Measurements from ENCODE around the gene GRIK2. TPM values are rescaled to one million over a fixed set of nuclear protein-coding genes. Genes with fewer than 3 reads are reported as not detected.
"Not testable (repeated sequence)": the region's sequence is repeated elsewhere in the genome, so short reads cannot be mapped to it uniquely, and the experiment has no call there.

Gene GRIK2
- total RNA-seq, 1 donor from 2014 or later = 2.8 TPM

DNA sequence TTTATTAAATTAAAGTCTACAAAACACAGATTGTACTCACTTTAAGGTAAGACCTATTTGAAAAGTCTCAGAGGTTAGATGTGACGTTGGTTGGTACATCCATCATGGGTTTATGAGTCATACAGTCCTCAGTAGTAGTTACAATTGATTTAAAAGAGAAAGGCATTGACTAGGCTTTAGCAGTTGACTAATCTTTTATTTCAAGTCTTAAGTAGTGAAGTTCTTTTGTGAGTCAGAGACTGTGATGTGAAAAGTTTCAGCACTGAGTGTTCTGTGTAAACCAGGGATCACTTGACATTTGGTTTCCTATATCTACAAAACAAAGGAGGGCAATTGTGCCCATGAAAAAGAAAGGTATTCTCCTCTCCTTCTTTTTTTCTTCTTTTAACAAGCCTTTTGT, 221.3 kb downstream of the GRIK2 start:
- no peaks in the 10 kb centered on the region for H3K4me1 Mint-ChIP-seq (ENCODE audit: unreplicated experiment)
- no peak overlapping the region for H3K27ac Mint-ChIP-seq (ENCODE audit: unreplicated experiment)
- no peaks in the 10 kb centered on the region for H3K27me3 Mint-ChIP-seq (ENCODE audit: unreplicated experiment)
- no peak overlapping the region for H3K4me3 Mint-ChIP-seq (ENCODE audit: unreplicated experiment)
- no peaks in the 10 kb centered on the region for H3K36me3 Mint-ChIP-seq (ENCODE audit: low read depth, unreplicated experiment)
- no peak for DNase-seq (ENCODE audit: low spot score)
- TF ChIP-seq, protein P1, sequence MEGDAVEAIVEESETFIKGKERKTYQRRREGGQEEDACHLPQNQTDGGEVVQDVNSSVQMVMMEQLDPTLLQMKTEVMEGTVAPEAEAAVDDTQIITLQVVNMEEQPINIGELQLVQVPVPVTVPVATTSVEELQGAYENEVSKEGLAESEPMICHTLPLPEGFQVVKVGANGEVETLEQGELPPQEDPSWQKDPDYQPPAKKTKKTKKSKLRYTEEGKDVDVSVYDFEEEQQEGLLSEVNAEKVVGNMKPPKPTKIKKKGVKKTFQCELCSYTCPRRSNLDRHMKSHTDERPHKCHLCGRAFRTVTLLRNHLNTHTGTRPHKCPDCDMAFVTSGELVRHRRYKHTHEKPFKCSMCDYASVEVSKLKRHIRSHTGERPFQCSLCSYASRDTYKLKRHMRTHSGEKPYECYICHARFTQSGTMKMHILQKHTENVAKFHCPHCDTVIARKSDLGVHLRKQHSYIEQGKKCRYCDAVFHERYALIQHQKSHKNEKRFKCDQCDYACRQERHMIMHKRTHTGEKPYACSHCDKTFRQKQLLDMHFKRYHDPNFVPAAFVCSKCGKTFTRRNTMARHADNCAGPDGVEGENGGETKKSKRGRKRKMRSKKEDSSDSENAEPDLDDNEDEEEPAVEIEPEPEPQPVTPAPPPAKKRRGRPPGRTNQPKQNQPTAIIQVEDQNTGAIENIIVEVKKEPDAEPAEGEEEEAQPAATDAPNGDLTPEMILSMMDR (IDR thresholded peaks at IDR 0.05; ENCODE audit: unreplicated experiment) = no peak
- no peaks in the 10 kb centered on the region for H3K9me3 Mint-ChIP-seq (ENCODE audit: unreplicated experiment)

DNA sequence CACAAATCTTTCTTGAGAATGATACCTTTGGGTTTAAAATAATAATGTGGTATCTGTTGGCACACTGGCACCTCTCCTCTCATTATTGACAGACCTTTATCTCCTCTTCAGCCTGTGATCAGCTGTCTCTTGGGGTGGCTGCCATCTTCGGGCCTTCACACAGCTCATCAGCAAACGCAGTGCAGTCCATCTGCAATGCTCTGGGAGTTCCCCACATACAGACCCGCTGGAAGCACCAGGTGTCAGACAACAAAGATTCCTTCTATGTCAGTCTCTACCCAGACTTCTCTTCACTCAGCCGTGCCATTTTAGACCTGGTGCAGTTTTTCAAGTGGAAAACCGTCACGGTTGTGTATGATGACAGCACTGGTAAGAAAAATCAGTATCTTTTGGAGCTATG, 232.8 kb downstream of the GRIK2 start:
- Mint-ChIP-seq H3K4me1 (ENCODE audit: unreplicated experiment) (no peaks in the 10 kb centered on the region), H3K36me3 (ENCODE audit: low read depth, unreplicated experiment) (no peaks in the 10 kb centered on the region), H3K27me3 (ENCODE audit: unreplicated experiment) (no peaks in the 10 kb centered on the region), H3K4me3 (ENCODE audit: unreplicated experiment) (no peak overlapping the region), H3K9me3 (ENCODE audit: unreplicated experiment) (no peaks in the 10 kb centered on the region), H3K27ac (ENCODE audit: unreplicated experiment) (no peak overlapping the region)
- DNase-seq (ENCODE audit: low spot score) = no peak
- TF ChIP-seq, protein P1 (IDR thresholded peaks at IDR 0.05; ENCODE audit: unreplicated experiment) = no peak

DNA sequence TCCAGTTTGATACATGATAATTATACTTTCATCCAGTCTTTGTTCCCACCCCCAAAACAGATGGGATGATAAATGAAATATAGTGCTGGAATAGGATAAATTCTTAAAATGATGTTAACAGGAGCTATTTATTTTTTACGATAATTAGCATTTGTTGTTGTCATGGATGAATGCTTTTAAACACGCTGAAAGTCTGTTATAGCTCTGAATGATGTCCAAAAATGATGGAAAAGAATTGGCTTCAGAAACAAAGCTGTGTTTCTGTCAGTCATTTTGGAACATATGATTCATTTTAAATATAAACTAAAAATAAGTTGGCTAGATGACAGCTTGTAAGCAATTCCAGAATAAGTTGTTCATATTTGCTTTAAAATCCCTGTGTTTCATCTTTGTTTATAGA, 237.4 kb downstream of the GRIK2 start:
- no peaks in the 10 kb centered on the region for H3K4me1 Mint-ChIP-seq (ENCODE audit: unreplicated experiment)
- no peak for DNase-seq (ENCODE audit: low spot score)
- H3K9me3 Mint-ChIP-seq (ENCODE audit: unreplicated experiment) = no peaks in the 10 kb centered on the region
- H3K4me3 Mint-ChIP-seq (ENCODE audit: unreplicated experiment) = no peak overlapping the region
- no peaks in the 10 kb centered on the region for H3K36me3 Mint-ChIP-seq (ENCODE audit: low read depth, unreplicated experiment)
- TF ChIP-seq, protein P1 (IDR thresholded peaks at IDR 0.05; ENCODE audit: unreplicated experiment) = no peak
- no peak overlapping the region for H3K27ac Mint-ChIP-seq (ENCODE audit: unreplicated experiment)
- no peaks in the 10 kb centered on the region for H3K27me3 Mint-ChIP-seq (ENCODE audit: unreplicated experiment)

DNA sequence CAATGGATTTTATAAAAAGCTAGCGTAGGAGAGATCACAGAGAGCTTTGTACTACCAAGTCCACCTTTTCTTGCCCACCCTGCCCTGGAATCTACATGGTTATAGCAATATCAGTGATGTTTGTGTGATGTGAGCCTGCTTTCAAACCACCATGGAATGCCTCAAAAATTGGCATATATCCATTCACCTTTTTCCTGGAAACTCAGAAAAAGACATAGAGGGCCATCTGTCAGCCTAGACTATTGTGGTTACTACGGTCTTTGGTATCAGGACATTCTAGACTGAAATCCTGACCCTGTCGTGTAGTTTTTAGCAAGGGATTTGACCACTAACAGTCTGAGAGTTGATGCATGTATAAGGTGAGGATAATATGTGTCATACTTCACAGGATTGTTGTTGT, 239.6 kb downstream of the GRIK2 start:
- Mint-ChIP-seq H3K9me3 (ENCODE audit: unreplicated experiment) (no peaks in the 10 kb centered on the region), H3K27me3 (ENCODE audit: unreplicated experiment) (peaks cover 1% of the 10 kb centered on the region), H3K27ac (ENCODE audit: unreplicated experiment) (no peak overlapping the region), H3K4me1 (ENCODE audit: unreplicated experiment) (no peaks in the 10 kb centered on the region), H3K36me3 (ENCODE audit: low read depth, unreplicated experiment) (no peaks in the 10 kb centered on the region), H3K4me3 (ENCODE audit: unreplicated experiment) (no peak overlapping the region)
- TF ChIP-seq, protein P1 (IDR thresholded peaks at IDR 0.05; ENCODE audit: unreplicated experiment) = no peak
- no peak for DNase-seq (ENCODE audit: low spot score)

DNA sequence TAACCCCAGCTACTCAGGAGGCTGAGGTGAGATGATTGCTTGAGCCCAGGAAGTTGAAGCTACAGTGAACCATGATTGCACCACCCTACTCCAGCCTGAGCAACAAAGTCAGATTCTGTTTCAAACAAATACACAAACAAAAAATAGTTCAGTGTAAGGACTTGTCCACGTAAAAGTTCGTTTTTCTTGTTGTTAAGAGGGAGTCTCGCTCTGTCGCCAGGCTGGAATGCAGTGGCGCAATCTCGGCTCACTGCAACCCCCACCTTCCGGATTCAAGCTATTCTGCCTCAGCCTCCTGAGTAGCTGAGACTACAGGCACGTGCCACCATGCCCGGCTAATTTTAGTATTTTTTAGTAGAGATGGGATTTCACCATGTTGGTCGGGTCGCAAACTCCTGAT, 245.4 kb downstream of the GRIK2 start:
- not testable (repeated sequence) for H3K4me1 Mint-ChIP-seq (ENCODE audit: unreplicated experiment); H3K27ac Mint-ChIP-seq (ENCODE audit: unreplicated experiment); DNase-seq (ENCODE audit: low spot score); H3K36me3 Mint-ChIP-seq (ENCODE audit: low read depth, unreplicated experiment); H3K4me3 Mint-ChIP-seq (ENCODE audit: unreplicated experiment); H3K27me3 Mint-ChIP-seq (ENCODE audit: unreplicated experiment); H3K9me3 Mint-ChIP-seq (ENCODE audit: unreplicated experiment)

DNA sequence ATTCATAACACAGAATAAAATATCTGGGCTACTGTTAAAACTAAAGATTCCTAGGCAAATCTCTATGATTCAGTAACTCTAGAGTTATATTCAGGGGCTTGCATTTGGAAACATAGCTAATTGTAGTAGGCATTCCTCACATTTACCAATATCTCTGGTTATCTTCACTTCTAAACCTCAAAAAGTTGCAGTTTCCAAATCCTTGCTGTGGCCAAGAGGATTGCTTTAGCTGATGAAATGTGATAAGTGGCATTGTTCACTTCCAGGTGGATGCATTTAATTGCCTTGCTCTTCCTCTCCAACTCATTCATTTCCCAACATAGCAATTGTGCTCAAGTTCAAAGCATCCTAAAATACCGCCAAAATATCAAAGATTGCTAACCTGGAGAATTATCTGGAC, 246.6 kb downstream of the GRIK2 start:
- DNase-seq (ENCODE audit: low spot score) = no peak
- peaks cover 3% of the 10 kb centered on the region for H3K4me1 Mint-ChIP-seq (ENCODE audit: unreplicated experiment)
- H3K9me3 Mint-ChIP-seq (ENCODE audit: unreplicated experiment) = no peaks in the 10 kb centered on the region
- no peak overlapping the region for H3K27ac Mint-ChIP-seq (ENCODE audit: unreplicated experiment)
- H3K4me3 Mint-ChIP-seq (ENCODE audit: unreplicated experiment) = no peak overlapping the region
- TF ChIP-seq, protein P1 (IDR thresholded peaks at IDR 0.05; ENCODE audit: unreplicated experiment) = no peak
- H3K36me3 Mint-ChIP-seq (ENCODE audit: low read depth, unreplicated experiment) = no peaks in the 10 kb centered on the region
- H3K27me3 Mint-ChIP-seq (ENCODE audit: unreplicated experiment) = peaks cover 1% of the 10 kb centered on the region

Measured in endothelial cell (in vitro differentiated cells).